Endodermal cell (in vitro differentiated cells): ENCODE measurements around the gene PDE4D. TPM values are rescaled to one million over a fixed set of nuclear protein-coding genes. Genes with fewer than 3 reads are reported as not detected.

Experiments used
- DNase-seq: peaks from one replicate; pipeline ENCODE4 v3.0.0-alpha.2; 2017
- H3K27ac ChIP-seq: 2 replicates; pipeline ENCODE4 v1.5.1; 2013; ENCODE audit warnings: mild to moderate bottlenecking, low read depth, low read length, moderate library complexity
- H3K27me3 ChIP-seq: 2 replicates; pipeline ENCODE4 v1.6.1; 2013; ENCODE audit warnings: mild to moderate bottlenecking, low read length, moderate library complexity; ENCODE audit not compliant: insufficient read depth, control insufficient read depth, poor library complexity, severe bottlenecking
- H3K36me3 ChIP-seq: 2 replicates; pipeline ENCODE4 v1.7.0; 2013; ENCODE audit warnings: mild to moderate bottlenecking, low read length, moderate library complexity; ENCODE audit not compliant: control insufficient read depth, insufficient read depth
- H3K4me1 ChIP-seq: one replicate; pipeline ENCODE4 v1.7.0; 2013; ENCODE audit warnings: low read length; ENCODE audit not compliant: control insufficient read depth, insufficient read depth
- H3K4me3 ChIP-seq: 2 replicates; pipeline ENCODE4 v1.5.1; 2013; ENCODE audit warnings: mild to moderate bottlenecking, low read length, moderate library complexity
- H3K9ac ChIP-seq: 2 replicates; pipeline ENCODE4 v1.6.1; 2013; ENCODE audit warnings: mild to moderate bottlenecking, low read length, moderate library complexity; ENCODE audit not compliant: poor library complexity, severe bottlenecking; ENCODE audit errors: extremely low read depth
- H3K9me3 ChIP-seq: 2 replicates; pipeline ENCODE4 v1.6.1; 2013; ENCODE audit warnings: mild to moderate bottlenecking, low read length, moderate library complexity; ENCODE audit not compliant: control insufficient read depth
- H3K27ac Mint-ChIP-seq: 2 replicates; pipeline ENCODE4 v1.8.0; 2020; ENCODE audit warnings: mixed read lengths
- H3K27me3 Mint-ChIP-seq: 2 replicates; pipeline ENCODE4 v1.8.0; 2021; ENCODE audit warnings: mild to moderate bottlenecking, mixed read lengths; ENCODE audit not compliant: insufficient read depth
- H3K36me3 Mint-ChIP-seq: 2 replicates; pipeline ENCODE4 v1.8.0; 2020; ENCODE audit warnings: low read depth, mixed read lengths
- H3K4me1 Mint-ChIP-seq: 2 replicates; pipeline ENCODE4 v1.8.0; 2020; ENCODE audit warnings: mixed read lengths
- H3K4me3 Mint-ChIP-seq: 2 replicates; pipeline ENCODE4 v1.8.0; 2020; ENCODE audit warnings: mild to moderate bottlenecking, moderate library complexity, mixed read lengths
- H3K9me3 Mint-ChIP-seq: 2 replicates; pipeline ENCODE4 v1.8.0; 2020; ENCODE audit warnings: mild to moderate bottlenecking, mixed read lengths
- WGBS, 2 experiments: methylation state at CpG; one replicate each; pipeline versions ENCODE4 v1.1.5 to v1.1.7; 2013; ENCODE audit warnings: missing lambda C conversion rate in 2 of 2, mixed read lengths in 1 of 2; ENCODE audit not compliant: insufficient coverage in 1 of 2, insufficient read length in 1 of 2; 5-methylcytosine and 5-hydroxymethylcytosine counted together
- total RNA-seq, 2 donors: library from RNA; stranded (reverse); fragmentation: NEBNext Ultra II Directional in 1 of 2; extraction: Animal tissue kit (Norgen Biotek cat#: 25700) in 1 of 2; gene quantifications; 2 replicates in 1 of 2; 3 replicates in 1 of 2; pipeline ENCODE4 v1.2.1, GENCODE V29; 2021
- TF ChIP-seq, protein P1 (sequence below): fragments of 200-600 bp; sonication (generic); conservative IDR thresholded peaks from 2 replicates; pipeline ENCODE4 v1.5.0; 2021; ENCODE audit warnings: antibody characterized with exemption, mild to moderate bottlenecking

PDE4D gene
- total RNA-seq, 2 donors from 2014 or later: 9.2 to 11.4 TPM

- no peak overlapping the region for H3K27ac ChIP-seq
- TF ChIP-seq, protein P1, sequence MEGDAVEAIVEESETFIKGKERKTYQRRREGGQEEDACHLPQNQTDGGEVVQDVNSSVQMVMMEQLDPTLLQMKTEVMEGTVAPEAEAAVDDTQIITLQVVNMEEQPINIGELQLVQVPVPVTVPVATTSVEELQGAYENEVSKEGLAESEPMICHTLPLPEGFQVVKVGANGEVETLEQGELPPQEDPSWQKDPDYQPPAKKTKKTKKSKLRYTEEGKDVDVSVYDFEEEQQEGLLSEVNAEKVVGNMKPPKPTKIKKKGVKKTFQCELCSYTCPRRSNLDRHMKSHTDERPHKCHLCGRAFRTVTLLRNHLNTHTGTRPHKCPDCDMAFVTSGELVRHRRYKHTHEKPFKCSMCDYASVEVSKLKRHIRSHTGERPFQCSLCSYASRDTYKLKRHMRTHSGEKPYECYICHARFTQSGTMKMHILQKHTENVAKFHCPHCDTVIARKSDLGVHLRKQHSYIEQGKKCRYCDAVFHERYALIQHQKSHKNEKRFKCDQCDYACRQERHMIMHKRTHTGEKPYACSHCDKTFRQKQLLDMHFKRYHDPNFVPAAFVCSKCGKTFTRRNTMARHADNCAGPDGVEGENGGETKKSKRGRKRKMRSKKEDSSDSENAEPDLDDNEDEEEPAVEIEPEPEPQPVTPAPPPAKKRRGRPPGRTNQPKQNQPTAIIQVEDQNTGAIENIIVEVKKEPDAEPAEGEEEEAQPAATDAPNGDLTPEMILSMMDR: no peak
- DNase-seq: no peak
- no peaks in the 10 kb centered on the region for H3K27me3 ChIP-seq
- H3K36me3 Mint-ChIP-seq: no peaks in the 10 kb centered on the region
- H3K4me3 ChIP-seq: no peak overlapping the region
- no peaks in the 10 kb centered on the region for H3K9me3 Mint-ChIP-seq
- H3K4me1 ChIP-seq: no peaks in the 10 kb centered on the region
- H3K4me1 Mint-ChIP-seq: no peaks in the 10 kb centered on the region
- no peak overlapping the region for H3K27ac Mint-ChIP-seq
- H3K36me3 ChIP-seq: no peaks in the 10 kb centered on the region
- peaks cover under 1% of the 10 kb centered on the region for H3K27me3 Mint-ChIP-seq
- H3K4me3 Mint-ChIP-seq: no peak overlapping the region
- no peaks in the 10 kb centered on the region for H3K9me3 ChIP-seq
- H3K9ac ChIP-seq: no peak overlapping the region
- 89 to 90% methylated on average over 2 to 6 of the region's 6 CpGs for WGBS, 2 experiments
Observed at GRCh38 chr5:59698207-59699178, 195.0 kb downstream of the PDE4D start.

DNA sequence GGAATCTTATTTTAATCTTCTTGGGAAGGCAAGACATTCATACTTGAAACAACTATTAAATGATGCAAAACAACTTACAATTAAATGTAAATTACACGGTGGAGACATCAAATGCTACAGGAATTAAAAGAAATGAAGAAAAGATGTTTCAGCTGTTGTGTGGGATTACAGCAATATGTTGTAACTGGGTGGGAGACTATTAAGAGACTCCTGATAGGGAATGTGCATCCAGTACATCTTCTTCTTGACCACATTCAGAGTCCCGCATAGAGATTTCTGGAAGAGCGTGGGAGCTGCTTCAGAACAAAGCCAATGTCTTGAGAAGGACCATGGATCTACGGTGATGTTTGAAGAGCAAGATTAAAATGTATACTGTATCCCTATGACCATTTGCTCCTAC, 199.1 kb downstream of the PDE4D start:
- Mint-ChIP-seq H3K9me3 (peaks cover 12% of the 10 kb centered on the region), H3K4me1 (no peaks in the 10 kb centered on the region), H3K27ac (no peak overlapping the region), H3K27me3 (no peaks in the 10 kb centered on the region), H3K4me3 (no peak overlapping the region), H3K36me3 (no peaks in the 10 kb centered on the region)
- no peak overlapping the region for H3K27ac ChIP-seq
- H3K9me3 ChIP-seq: no peaks in the 10 kb centered on the region
- no peak overlapping the region for H3K9ac ChIP-seq
- WGBS, 2 experiments: 93 to 95% methylated on average over 2 to 4 of the region's 4 CpGs
- TF ChIP-seq, protein P1: no peak
- H3K27me3 ChIP-seq: no peaks in the 10 kb centered on the region
- H3K4me1 ChIP-seq: no peaks in the 10 kb centered on the region
- H3K36me3 ChIP-seq: no peaks in the 10 kb centered on the region
- DNase-seq: no peak
- H3K4me3 ChIP-seq: no peak overlapping the region

GRCh38 chr5:59693492-59694309, 199.8 kb downstream of the PDE4D start:
- no peaks in the 10 kb centered on the region for H3K4me1 Mint-ChIP-seq
- H3K4me1 ChIP-seq: no peaks in the 10 kb centered on the region
- H3K4me3 Mint-ChIP-seq: no peak overlapping the region
- no peak overlapping the region for H3K9ac ChIP-seq
- TF ChIP-seq, protein P1: no peak
- no peak overlapping the region for H3K4me3 ChIP-seq
- H3K36me3 Mint-ChIP-seq: no peaks in the 10 kb centered on the region
- H3K27me3 ChIP-seq: no peaks in the 10 kb centered on the region
- no peaks in the 10 kb centered on the region for H3K36me3 ChIP-seq
- H3K27ac Mint-ChIP-seq: no peak overlapping the region
- H3K9me3 Mint-ChIP-seq: peaks cover 12% of the 10 kb centered on the region
- 68 to 94% methylated on average over 2 to 6 of the region's 6 CpGs for WGBS, 2 experiments
- H3K9me3 ChIP-seq: no peaks in the 10 kb centered on the region
- H3K27ac ChIP-seq: no peak overlapping the region
- H3K27me3 Mint-ChIP-seq: no peaks in the 10 kb centered on the region
- DNase-seq: no peak
